GM23248 (cell line): ENCODE data around the gene SELENOM. TPM values are rescaled to one million over a fixed set of nuclear protein-coding genes. Genes with fewer than 3 reads are reported as not detected.

Experiments used
- DNase-seq: peaks from one replicate; pipeline ENCODE4 v3.0.0-alpha.2; 2015
- H2AFZ ChIP-seq: fragments of 200-600 bp; sonication (generic); 2 replicates; pipeline ENCODE4 v1.6.1; 2016; ENCODE audit warnings: antibody characterized with exemption
- H3F3A ChIP-seq: fragments of 200-600 bp; sonication (generic); 2 replicates; pipeline ENCODE4 v1.6.1; 2016; ENCODE audit warnings: mild to moderate bottlenecking, antibody characterized with exemption, mixed run types; ENCODE audit not compliant: insufficient read depth
- H3K27ac ChIP-seq: fragments of 200-600 bp; sonication (generic); 2 replicates; pipeline ENCODE4 v1.5.1; 2016; ENCODE audit warnings: mild to moderate bottlenecking
- H3K27me3 ChIP-seq: fragments of 200-600 bp; sonication (generic); replicated peaks from 2 replicates; pipeline ENCODE4 v1.6.1; 2016; ENCODE audit warnings: mild to moderate bottlenecking; ENCODE audit not compliant: insufficient read depth
- H3K36me3 ChIP-seq: fragments of 200-600 bp; sonication (generic); 2 replicates; pipeline ENCODE4 v1.6.1; 2016; ENCODE audit warnings: low read depth, mild to moderate bottlenecking
- H3K4me1 ChIP-seq: fragments of 200-600 bp; sonication (generic); 2 replicates; pipeline ENCODE4 v1.6.1; 2016; ENCODE audit warnings: mild to moderate bottlenecking; ENCODE audit not compliant: insufficient read depth
- H3K4me2 ChIP-seq: fragments of 200-600 bp; sonication (generic); one replicate; pipeline ENCODE4 v1.6.1; 2016; ENCODE audit warnings: mild to moderate bottlenecking; ENCODE audit not compliant: unreplicated experiment
- H3K4me3 ChIP-seq: fragments of 200-600 bp; sonication (generic); 2 replicates; pipeline ENCODE4 v1.5.1; 2016; ENCODE audit warnings: mild to moderate bottlenecking
- H3K79me2 ChIP-seq: fragments of 200-600 bp; sonication (generic); 2 replicates; pipeline ENCODE4 v1.6.1; 2016; ENCODE audit warnings: mild to moderate bottlenecking; ENCODE audit not compliant: insufficient read depth
- H3K9ac ChIP-seq: fragments of 200-600 bp; sonication (generic); 2 replicates; pipeline ENCODE4 v1.6.1; 2016; ENCODE audit warnings: mild to moderate bottlenecking
- H3K9me2 ChIP-seq: fragments of 200-600 bp; sonication (generic); 2 replicates; pipeline ENCODE4 v1.6.1; 2016; ENCODE audit warnings: mixed run types, mild to moderate bottlenecking, moderate library complexity; ENCODE audit not compliant: insufficient read depth
- H3K9me3 ChIP-seq: fragments of 200-600 bp; sonication (generic); one replicate; pipeline ENCODE4 v1.6.1; 2017; ENCODE audit warnings: low read depth
- H4K20me1 ChIP-seq: fragments of 200-600 bp; sonication (generic); 2 replicates; pipeline ENCODE4 v1.6.0; 2016; ENCODE audit not compliant: insufficient read depth
- EZH2 ChIP-seq: fragments of 200-600 bp; sonication (generic); IDR thresholded peaks from 2 replicates; pipeline ENCODE4 v1.6.1; 2018; ENCODE audit warnings: antibody characterized with exemption, mild to moderate bottlenecking; ENCODE audit not compliant: insufficient read depth, poor library complexity, severe bottlenecking
- EZH2phosphoT487 ChIP-seq: fragments of 200-600 bp; sonication (generic); IDR thresholded peaks from 2 replicates; pipeline ENCODE4 v1.6.1; 2018; ENCODE audit warnings: antibody characterized with exemption, moderate library complexity, mild to moderate bottlenecking, low read depth; ENCODE audit not compliant: insufficient read depth
- WGBS, 2 experiments: methylation state at CpG; one replicate each; pipeline ENCODE4 v1.1.6; 2015 to 2017; ENCODE audit warnings: low lambda C conversion rate in 2 of 2, low coverage in 1 of 2; ENCODE audit errors: missing lambda C conversion rate in 2 of 2; 5-methylcytosine and 5-hydroxymethylcytosine counted together
- in situ Hi-C: fragments of 300-500 bp; cut with MboI; formaldehyde crosslinking; loops from 2 replicates; pipeline ENCODE4 v1.15.0; 2020
- polyA plus RNA-seq: library from polyadenylated mRNA; unstranded; fragments of >200 nt; fragmentation: Nextera tagmentation; extraction: Ambion mirVana; gene quantifications from 2 replicates; pipeline ENCODE4 v1.2.1, GENCODE V29; 2016
- total RNA-seq: library from RNA; depleted of rRNA; stranded (reverse); fragments of >200 nt; shearing (Covaris generic); gene quantifications from 2 replicates; pipeline ENCODE4 v1.2.3, GENCODE V29; 2014

The SELENOM gene
- total and polyA plus RNA-seq, 2 experiments from 2014 or later, result 268 to 537 TPM

GRCh38 chr22:31091106-31091975, 16.0 kb downstream of the SELENOM start:
- Histone ChIP-seq H3K4me1 (peaks cover 4% of the 10 kb centered on the region), H3K27me3 (no peaks in the 10 kb centered on the region), H3F3A (peaks cover 4% of the 10 kb centered on the region), H3K9me2 (no peaks in the 10 kb centered on the region), H3K27ac (no peak overlapping the region), H4K20me1 (no peaks in the 10 kb centered on the region), H3K4me2 (no peak overlapping the region), H3K79me2 (peaks cover 49% of the 10 kb centered on the region), H3K9ac (no peak overlapping the region), H3K9me3 (no peaks in the 10 kb centered on the region), H3K4me3 (no peak overlapping the region), H2AFZ (no peak overlapping the region), H3K36me3 (peaks cover 37% of the 10 kb centered on the region; the same call in 1 of the 2 replicates)
- DNase-seq, result no peak
- no peak for TF ChIP-seq EZH2
- no peak for TF ChIP-seq EZH2phosphoT487
- WGBS, 2 experiments, result 69 to 72% methylated on average over 24 to 28 of the region's 29 CpGs
- in situ Hi-C loops, result no loop called here

- in situ Hi-C loops, result no loop called here
- peaks cover 11% of the 10 kb centered on the region for H3K4me1 ChIP-seq
- WGBS, 2 experiments, result 83 to 85% methylated on average over 13 to 15 of the region's 15 CpGs
These were observed 16.9 kb downstream of the SELENOM start for GRCh38 chr22:31090217-31091085.

GRCh38 chr22:31089160-31090100, 17.9 kb downstream of the SELENOM start:
- in situ Hi-C loops, result loop anchor here (10.0 kb wide), 1 partner anchor 135 kb away; no protein-coding TSS in a partner anchor

More at GRCh38 chr22:31090217-31091085, 16.9 kb downstream of the SELENOM start:
- Histone ChIP-seq H3K27me3 (no peaks in the 10 kb centered on the region), H3K9ac (no peak overlapping the region), H3K4me2 (no peak overlapping the region), H3K36me3 (peaks cover 32% of the 10 kb centered on the region; the same call in 1 of the 2 replicates), H2AFZ (no peak overlapping the region), H4K20me1 (no peaks in the 10 kb centered on the region), H3K9me3 (no peaks in the 10 kb centered on the region), H3K79me2 (peaks cover 58% of the 10 kb centered on the region), H3K4me3 (no peak overlapping the region), H3K9me2 (no peaks in the 10 kb centered on the region), H3K27ac (no peak overlapping the region), H3F3A (no peaks in the 10 kb centered on the region; the same call in 1 of the 2 replicates)
- no peak for DNase-seq
- TF ChIP-seq EZH2phosphoT487 (no peak), EZH2 (no peak)

More at GRCh38 chr22:31089160-31090100, 17.9 kb downstream of the SELENOM start:
- no peaks in the 10 kb centered on the region for H3K27me3 ChIP-seq
- no peaks in the 10 kb centered on the region for H3K9me2 ChIP-seq
- no peaks in the 10 kb centered on the region for H3K9me3 ChIP-seq
- H3K9ac ChIP-seq, result no peak overlapping the region
- H4K20me1 ChIP-seq, result no peaks in the 10 kb centered on the region
- peak; percentile 64 for DNase-seq
- no peaks in the 10 kb centered on the region; the same call in 1 of the 2 replicates for H3F3A ChIP-seq
- H3K79me2 ChIP-seq, result peaks cover 66% of the 10 kb centered on the region
- peaks cover 25% of the 10 kb centered on the region; the same call in 1 of the 2 replicates for H3K36me3 ChIP-seq
- no peak overlapping the region for H3K4me3 ChIP-seq
- H2AFZ ChIP-seq, result no peak overlapping the region
- no peak for TF ChIP-seq EZH2
- no peak for TF ChIP-seq EZH2phosphoT487
- H3K4me2 ChIP-seq, result no peak overlapping the region
- 76 to 85% methylated on average over 9 of the region's 9 CpGs for WGBS, 2 experiments
- H3K4me1 ChIP-seq, result peaks cover 12% of the 10 kb centered on the region
- no peak overlapping the region for H3K27ac ChIP-seq
